Liver (tissue), 3 donors: ENCODE results near the gene FOXB2.

Experiments
- EGR1 ChIP-seq, 2 donors: IDR thresholded peaks; 2 replicates each; pipeline ENCODE4 v1.6.1; 2016 to 2018; ENCODE audit warnings: antibody characterized with exemption in 2 of 2, low read depth in 2 of 2
- GABPA ChIP-seq, 2 donors: IDR thresholded peaks in 1 of 2; conservative IDR thresholded peaks in 1 of 2; 2 replicates each; pipeline ENCODE4 v1.6.1; 2016; ENCODE audit warnings: antibody characterized with exemption in 2 of 2, mild to moderate bottlenecking in 1 of 2, moderate library complexity in 1 of 2
- JUND ChIP-seq, 2 donors: IDR thresholded peaks; 2 replicates each; pipeline ENCODE4 v1.6.1; 2016; ENCODE audit warnings: antibody characterized with exemption in 2 of 2
- SP1 ChIP-seq: IDR thresholded peaks from 2 replicates; pipeline ENCODE4 v1.6.1; 2018; ENCODE audit warnings: antibody characterized with exemption, mild to moderate bottlenecking
- TAF1 ChIP-seq: conservative IDR thresholded peaks from 2 replicates; pipeline ENCODE4 v1.6.1; 2016; ENCODE audit warnings: antibody characterized with exemption, mild to moderate bottlenecking
- TF ChIP-seq, protein P1 (sequence below): IDR thresholded peaks from 2 replicates; pipeline ENCODE4 v1.6.1; 2016; ENCODE audit warnings: antibody characterized with exemption
- TF ChIP-seq, protein P2 (sequence below): fragments of 150-350 bp; IDR thresholded peaks from 2 replicates; pipeline ENCODE4 v1.5.1; 2017; ENCODE audit warnings: improper control_type of control experiment, low read depth, low read length; ENCODE audit not compliant: missing input control
- TF ChIP-seq, protein P3 (sequence below): IDR thresholded peaks from 2 replicates; pipeline ENCODE4 v1.6.1; 2016; ENCODE audit warnings: antibody characterized with exemption
- TF ChIP-seq, protein P4 (sequence below): IDR thresholded peaks from 2 replicates; pipeline ENCODE4 v1.6.1; 2016; ENCODE audit warnings: antibody characterized with exemption, mild to moderate bottlenecking
- TF ChIP-seq, protein P5 (sequence below): IDR thresholded peaks from 2 replicates; pipeline ENCODE4 v1.6.1; 2016; ENCODE audit warnings: antibody characterized with exemption
- donor health status: healthy.
- donor health status: healthy.

DNA sequence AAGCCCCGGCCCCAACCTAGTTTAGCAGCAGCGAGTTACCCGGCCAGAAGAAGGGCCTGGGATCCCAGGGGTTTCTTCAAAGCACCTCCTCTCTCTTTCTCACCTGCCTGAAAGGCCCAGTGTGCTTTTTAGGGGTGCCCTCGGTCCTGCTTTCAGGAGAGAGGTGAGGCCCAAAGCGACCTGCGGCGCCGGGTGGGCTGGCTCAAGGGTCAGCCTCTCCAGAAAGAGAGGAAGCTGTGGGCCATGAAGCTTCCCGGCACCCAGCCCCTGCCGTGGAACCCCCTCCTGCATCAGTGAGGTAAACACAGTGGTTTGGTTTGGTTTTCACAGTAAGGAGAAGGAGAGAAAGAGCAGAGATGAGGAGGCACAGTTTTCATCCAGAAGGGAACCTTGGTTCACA, 4.3 kb downstream of the FOXB2 start:
- TF ChIP-seq, protein P1, sequence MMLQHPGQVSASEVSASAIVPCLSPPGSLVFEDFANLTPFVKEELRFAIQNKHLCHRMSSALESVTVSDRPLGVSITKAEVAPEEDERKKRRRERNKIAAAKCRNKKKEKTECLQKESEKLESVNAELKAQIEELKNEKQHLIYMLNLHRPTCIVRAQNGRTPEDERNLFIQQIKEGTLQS: no peak
- TF ChIP-seq, protein P2, sequence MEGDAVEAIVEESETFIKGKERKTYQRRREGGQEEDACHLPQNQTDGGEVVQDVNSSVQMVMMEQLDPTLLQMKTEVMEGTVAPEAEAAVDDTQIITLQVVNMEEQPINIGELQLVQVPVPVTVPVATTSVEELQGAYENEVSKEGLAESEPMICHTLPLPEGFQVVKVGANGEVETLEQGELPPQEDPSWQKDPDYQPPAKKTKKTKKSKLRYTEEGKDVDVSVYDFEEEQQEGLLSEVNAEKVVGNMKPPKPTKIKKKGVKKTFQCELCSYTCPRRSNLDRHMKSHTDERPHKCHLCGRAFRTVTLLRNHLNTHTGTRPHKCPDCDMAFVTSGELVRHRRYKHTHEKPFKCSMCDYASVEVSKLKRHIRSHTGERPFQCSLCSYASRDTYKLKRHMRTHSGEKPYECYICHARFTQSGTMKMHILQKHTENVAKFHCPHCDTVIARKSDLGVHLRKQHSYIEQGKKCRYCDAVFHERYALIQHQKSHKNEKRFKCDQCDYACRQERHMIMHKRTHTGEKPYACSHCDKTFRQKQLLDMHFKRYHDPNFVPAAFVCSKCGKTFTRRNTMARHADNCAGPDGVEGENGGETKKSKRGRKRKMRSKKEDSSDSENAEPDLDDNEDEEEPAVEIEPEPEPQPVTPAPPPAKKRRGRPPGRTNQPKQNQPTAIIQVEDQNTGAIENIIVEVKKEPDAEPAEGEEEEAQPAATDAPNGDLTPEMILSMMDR: no peak
- no peak for TF ChIP-seq SP1
- TF ChIP-seq, protein P3, sequence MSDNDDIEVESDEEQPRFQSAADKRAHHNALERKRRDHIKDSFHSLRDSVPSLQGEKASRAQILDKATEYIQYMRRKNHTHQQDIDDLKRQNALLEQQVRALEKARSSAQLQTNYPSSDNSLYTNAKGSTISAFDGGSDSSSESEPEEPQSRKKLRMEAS: no peak
- TF ChIP-seq GABPA (IDR thresholded peaks at IDR 0.05 in 1 of 2, conservative IDR thresholded peaks at IDR 0.05 in 1 of 2): no peak
- TF ChIP-seq JUND (IDR thresholded peaks at IDR 0.05): no peak
- TF ChIP-seq EGR1 (IDR thresholded peaks at IDR 0.05; ENCODE audit: low read depth in 2 of 2): no peak
- no peak for TF ChIP-seq TAF1
- TF ChIP-seq, protein P4, sequence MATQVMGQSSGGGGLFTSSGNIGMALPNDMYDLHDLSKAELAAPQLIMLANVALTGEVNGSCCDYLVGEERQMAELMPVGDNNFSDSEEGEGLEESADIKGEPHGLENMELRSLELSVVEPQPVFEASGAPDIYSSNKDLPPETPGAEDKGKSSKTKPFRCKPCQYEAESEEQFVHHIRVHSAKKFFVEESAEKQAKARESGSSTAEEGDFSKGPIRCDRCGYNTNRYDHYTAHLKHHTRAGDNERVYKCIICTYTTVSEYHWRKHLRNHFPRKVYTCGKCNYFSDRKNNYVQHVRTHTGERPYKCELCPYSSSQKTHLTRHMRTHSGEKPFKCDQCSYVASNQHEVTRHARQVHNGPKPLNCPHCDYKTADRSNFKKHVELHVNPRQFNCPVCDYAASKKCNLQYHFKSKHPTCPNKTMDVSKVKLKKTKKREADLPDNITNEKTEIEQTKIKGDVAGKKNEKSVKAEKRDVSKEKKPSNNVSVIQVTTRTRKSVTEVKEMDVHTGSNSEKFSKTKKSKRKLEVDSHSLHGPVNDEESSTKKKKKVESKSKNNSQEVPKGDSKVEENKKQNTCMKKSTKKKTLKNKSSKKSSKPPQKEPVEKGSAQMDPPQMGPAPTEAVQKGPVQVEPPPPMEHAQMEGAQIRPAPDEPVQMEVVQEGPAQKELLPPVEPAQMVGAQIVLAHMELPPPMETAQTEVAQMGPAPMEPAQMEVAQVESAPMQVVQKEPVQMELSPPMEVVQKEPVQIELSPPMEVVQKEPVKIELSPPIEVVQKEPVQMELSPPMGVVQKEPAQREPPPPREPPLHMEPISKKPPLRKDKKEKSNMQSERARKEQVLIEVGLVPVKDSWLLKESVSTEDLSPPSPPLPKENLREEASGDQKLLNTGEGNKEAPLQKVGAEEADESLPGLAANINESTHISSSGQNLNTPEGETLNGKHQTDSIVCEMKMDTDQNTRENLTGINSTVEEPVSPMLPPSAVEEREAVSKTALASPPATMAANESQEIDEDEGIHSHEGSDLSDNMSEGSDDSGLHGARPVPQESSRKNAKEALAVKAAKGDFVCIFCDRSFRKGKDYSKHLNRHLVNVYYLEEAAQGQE: no peak
- TF ChIP-seq, protein P5, sequence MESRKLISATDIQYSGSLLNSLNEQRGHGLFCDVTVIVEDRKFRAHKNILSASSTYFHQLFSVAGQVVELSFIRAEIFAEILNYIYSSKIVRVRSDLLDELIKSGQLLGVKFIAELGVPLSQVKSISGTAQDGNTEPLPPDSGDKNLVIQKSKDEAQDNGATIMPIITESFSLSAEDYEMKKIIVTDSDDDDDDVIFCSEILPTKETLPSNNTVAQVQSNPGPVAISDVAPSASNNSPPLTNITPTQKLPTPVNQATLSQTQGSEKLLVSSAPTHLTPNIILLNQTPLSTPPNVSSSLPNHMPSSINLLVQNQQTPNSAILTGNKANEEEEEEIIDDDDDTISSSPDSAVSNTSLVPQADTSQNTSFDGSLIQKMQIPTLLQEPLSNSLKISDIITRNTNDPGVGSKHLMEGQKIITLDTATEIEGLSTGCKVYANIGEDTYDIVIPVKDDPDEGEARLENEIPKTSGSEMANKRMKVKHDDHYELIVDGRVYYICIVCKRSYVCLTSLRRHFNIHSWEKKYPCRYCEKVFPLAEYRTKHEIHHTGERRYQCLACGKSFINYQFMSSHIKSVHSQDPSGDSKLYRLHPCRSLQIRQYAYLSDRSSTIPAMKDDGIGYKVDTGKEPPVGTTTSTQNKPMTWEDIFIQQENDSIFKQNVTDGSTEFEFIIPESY: no peak
